Body of pancreas (tissue), 4 donors: ENCODE data around the gene DMRTB1.

ENCODE experiments used
- CTCF ChIP-seq, 7 experiments: fragments of 450-650 bp in 4 of 7; fragments of 200-600 bp in 3 of 7; sonication (generic) in 3 of 7; IDR thresholded peaks; one replicate each; pipeline ENCODE4 v1.5.1; 2016 to 2019; ENCODE audit warnings: antibody characterized with exemption in 7 of 7
- POLR2A ChIP-seq, 3 donors: fragments of 450-650 bp; IDR thresholded peaks; one replicate each; pipeline ENCODE4 v1.6.1; 2016; ENCODE audit warnings: antibody characterized with exemption in 3 of 3, mild to moderate bottlenecking in 2 of 3

GRCh38 chr1:53501065-53502005 lies 42.1 kb downstream of the DMRTB1 start:
- TF ChIP-seq CTCF (IDR thresholded peaks at IDR 0.05), result no peak
- TF ChIP-seq POLR2A (IDR thresholded peaks at IDR 0.05), result no peak
